H1 (cell line): ENCODE results near the gene LIFR. TPM values are rescaled to one million over a fixed set of nuclear protein-coding genes. Genes with fewer than 3 reads are reported as not detected.

ENCODE experiments used
- GABPA ChIP-seq: IDR thresholded peaks from 2 replicates; pipeline ENCODE4 v1.6.1; 2011; ENCODE audit warnings: mild to moderate bottlenecking, low read length, moderate library complexity, borderline replicate concordance; ENCODE audit not compliant: insufficient read depth
- HDAC6 ChIP-seq: IDR thresholded peaks from one replicate; pipeline ENCODE4 v1.7.1; 2012; ENCODE audit warnings: low read depth, mild to moderate bottlenecking, inconsistent platforms, low read length, moderate library complexity
- SAP30 ChIP-seq: fragments of 300-600 bp; sonication (generic); IDR thresholded peaks from 2 replicates; pipeline ENCODE4 v1.7.1; 2012; ENCODE audit warnings: low read length, moderate library complexity, mild to moderate bottlenecking, inconsistent platforms; ENCODE audit not compliant: insufficient read depth, insufficient replicate concordance
- SIRT6 ChIP-seq: IDR thresholded peaks from one replicate; pipeline ENCODE4 v1.7.1; 2012; ENCODE audit warnings: low read length, inconsistent platforms
- SUZ12 ChIP-seq: fragments of 200-600 bp; sonication (generic); IDR thresholded peaks from 2 replicates; pipeline ENCODE4 v1.6.1; 2012; ENCODE audit warnings: mild to moderate bottlenecking, inconsistent platforms, low read length, moderate library complexity, mixed read lengths
- polyA plus RNA-seq, 7 experiments: library from polyadenylated mRNA; depleted of rRNA in 3 of 7; stranded (reverse) in 5 of 7; unstranded in 2 of 7; fragments of >200 nt in 5 of 7; fragments of 200-250 nt in 2 of 7; gene quantifications; 1 replicate in 5 of 7; 2 replicates in 1 of 7; 4 replicates in 1 of 7; pipeline versions ENCODE4 v1.2.1 to v1.2.3, GENCODE V29; 2011 to 2013; ENCODE audit warnings: missing spikeins in 2 of 7, mixed read lengths in 2 of 7
- total RNA-seq: library from RNA; stranded (reverse); fragmentation: NEBNext Ultra II Directional; extraction: Animal tissue kit (Norgen Biotek cat#: 25700); gene quantifications from 2 replicates; pipeline ENCODE4 v1.2.1, GENCODE V29; 2021
- TF ChIP-seq, protein P1 (sequence below), 3 experiments: IDR thresholded peaks; 1 replicate in 2 of 3; 2 replicates in 1 of 3; pipeline versions ENCODE4 v1.5.1 to v1.6.1; 2011; ENCODE audit warnings: low read length in 3 of 3, mild to moderate bottlenecking in 3 of 3, inconsistent platforms in 2 of 3, low read depth in 1 of 3, moderate library complexity in 1 of 3; ENCODE audit not compliant: insufficient read depth in 1 of 3; ENCODE audit errors: control extremely low read depth in 1 of 3
- TF ChIP-seq, protein P2 (sequence below): IDR thresholded peaks from 2 replicates; pipeline ENCODE4 v1.6.1; 2012; ENCODE audit warnings: inconsistent platforms

Gene LIFR
- total and polyA plus RNA-seq, 2 of the 8 experiments (the other 6 are each of a cell fraction or from before 2014, with no cell fraction given): 2.0 to 18.9 TPM

DNA sequence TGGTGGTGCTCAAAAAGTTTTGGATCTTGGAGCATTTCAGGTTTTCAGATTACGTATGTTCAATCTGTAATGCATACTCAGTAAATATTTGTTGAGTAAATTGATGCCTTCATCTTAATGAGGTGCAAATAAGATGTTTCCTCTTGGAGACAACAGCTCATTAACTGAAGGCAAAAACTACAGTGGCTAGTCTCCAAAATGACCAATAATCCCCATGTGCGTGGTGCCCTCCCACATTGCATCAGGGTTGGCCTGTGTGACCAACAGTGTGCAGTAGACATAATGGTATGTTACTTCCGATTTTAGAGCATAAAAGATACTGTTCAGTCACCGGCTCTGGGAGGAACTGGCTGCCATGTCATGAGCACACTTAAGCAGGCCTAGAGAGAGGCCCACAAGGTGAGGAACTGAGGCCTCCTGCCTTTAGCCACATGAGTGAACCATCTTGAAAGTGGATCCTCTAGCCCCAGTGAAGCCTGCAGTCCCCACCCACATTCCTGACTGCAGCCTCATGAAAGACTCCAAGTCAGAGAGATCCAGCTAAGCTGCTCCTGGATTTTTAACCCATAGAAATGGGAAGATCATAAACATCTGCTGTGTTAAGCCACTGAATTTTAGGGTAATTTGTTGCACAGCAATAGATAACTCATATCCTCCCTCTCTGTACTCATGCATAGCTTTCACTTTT is 55.7 kb downstream of the LIFR start (continued):
- TF ChIP-seq, protein P1, sequence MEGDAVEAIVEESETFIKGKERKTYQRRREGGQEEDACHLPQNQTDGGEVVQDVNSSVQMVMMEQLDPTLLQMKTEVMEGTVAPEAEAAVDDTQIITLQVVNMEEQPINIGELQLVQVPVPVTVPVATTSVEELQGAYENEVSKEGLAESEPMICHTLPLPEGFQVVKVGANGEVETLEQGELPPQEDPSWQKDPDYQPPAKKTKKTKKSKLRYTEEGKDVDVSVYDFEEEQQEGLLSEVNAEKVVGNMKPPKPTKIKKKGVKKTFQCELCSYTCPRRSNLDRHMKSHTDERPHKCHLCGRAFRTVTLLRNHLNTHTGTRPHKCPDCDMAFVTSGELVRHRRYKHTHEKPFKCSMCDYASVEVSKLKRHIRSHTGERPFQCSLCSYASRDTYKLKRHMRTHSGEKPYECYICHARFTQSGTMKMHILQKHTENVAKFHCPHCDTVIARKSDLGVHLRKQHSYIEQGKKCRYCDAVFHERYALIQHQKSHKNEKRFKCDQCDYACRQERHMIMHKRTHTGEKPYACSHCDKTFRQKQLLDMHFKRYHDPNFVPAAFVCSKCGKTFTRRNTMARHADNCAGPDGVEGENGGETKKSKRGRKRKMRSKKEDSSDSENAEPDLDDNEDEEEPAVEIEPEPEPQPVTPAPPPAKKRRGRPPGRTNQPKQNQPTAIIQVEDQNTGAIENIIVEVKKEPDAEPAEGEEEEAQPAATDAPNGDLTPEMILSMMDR (IDR thresholded peaks at IDR 0.05; ENCODE audit: control extremely low read depth in 1 of 3, insufficient read depth in 1 of 3, low read depth in 1 of 3, low read length in 3 of 3): no peak
- TF ChIP-seq GABPA (no peak), SUZ12 (no peak), HDAC6 (no peak), SAP30 (no peak), SIRT6 (no peak)
- TF ChIP-seq, protein P2, sequence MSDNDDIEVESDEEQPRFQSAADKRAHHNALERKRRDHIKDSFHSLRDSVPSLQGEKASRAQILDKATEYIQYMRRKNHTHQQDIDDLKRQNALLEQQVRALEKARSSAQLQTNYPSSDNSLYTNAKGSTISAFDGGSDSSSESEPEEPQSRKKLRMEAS: no peak
- TF ChIP-seq, all 59 proteins: peak for 0
